Measurements from ENCODE around the gene C1QTNF3. TPM values are rescaled to one million over a fixed set of nuclear protein-coding genes. Genes with fewer than 3 reads are reported as not detected.

Gene C1QTNF3
- total and polyA plus RNA-seq, 2 experiments from 2014 or later: 1.7 to 2.0 TPM

DNA sequence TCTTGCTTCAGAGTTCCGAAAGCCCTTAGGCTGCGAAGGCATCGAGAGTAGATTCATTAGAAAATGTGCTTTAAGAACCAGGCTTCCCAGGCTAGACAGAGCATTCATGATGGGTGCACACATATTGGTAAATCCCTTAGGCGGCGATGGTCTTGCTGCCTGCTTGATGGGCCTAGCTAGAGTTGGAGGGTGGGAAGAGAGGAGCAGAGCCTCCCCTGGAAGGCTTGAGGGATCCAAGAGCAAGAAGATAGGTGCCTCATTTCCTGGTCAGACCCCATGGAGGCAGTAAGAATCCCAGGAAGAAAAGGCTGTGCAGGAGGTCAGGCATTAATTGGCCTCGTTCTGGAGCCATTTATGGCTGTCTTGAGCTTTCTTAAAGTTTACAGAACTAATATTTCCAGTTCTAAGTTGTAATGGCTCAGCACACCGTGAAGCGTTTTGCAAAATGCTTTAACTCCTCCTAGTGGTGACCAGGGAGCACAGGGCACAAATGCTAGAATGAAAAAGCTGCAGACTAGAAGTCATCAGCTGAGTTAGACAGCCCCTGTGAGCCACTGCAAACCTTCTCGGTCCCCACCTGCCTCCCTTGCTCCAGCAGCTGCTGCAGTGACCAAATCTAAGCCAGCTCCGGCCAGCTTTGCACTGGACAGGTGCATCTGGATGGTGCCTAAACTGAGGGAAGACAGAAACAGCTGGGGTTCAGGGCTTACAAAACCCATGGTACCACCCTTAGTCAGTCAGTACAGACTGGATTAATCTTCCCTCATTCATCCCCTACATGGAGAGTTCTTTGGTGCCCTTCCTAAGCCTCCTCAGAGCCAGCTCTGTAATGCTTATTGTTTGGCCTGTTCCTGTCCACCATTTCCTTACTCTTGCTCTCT lies 73.2 kb downstream of the C1QTNF3 start:
- peaks cover 7% of the 10 kb centered on the region for H3K4me1 Mint-ChIP-seq

DNA sequence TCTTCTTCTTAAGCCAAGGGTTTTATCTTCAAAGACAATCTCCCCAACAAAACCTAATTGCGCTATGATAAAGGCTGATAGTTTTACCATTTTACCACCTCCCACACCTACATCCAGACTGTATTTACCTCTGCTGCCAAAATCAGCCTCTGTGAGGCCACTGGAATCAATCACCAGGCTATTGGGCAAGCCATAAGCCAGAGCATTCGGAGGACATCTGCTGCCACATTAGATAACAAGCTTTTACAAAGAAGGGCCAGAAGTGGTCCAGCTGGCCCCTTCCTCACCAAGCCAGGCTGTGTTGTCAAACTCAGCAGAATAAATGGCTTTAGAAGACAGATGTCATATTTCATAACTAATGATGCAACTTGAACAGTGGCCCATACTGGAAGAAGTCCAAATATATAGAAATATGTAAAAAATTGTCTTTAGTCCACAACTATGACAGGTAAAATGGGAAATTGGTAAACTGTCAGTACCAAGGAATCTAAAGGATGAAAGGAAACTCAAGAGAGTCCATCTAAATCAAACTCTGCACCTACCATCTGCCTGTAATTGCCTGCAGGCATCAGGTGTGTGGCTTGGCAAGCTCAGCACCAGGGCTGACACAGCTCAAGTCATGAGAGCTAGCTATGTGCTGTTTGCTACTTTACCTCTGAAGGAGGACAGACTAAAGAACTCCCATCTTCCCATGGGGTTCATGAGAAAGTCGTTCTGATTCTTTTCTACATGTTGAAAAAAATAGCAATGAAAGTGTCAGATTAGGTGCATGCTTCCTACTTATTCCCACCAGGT lies 74.6 kb downstream of the C1QTNF3 start:
- no peak overlapping the region for H3K27ac ChIP-seq (ENCODE audit: low read depth)
- H2AFZ ChIP-seq: no peak overlapping the region
- no peak overlapping the region for H3K4me3 ChIP-seq
- DNase-seq (ENCODE audit: low spot score) (no peak), ATAC-seq (no peak)
- Mint-ChIP-seq H3K4me3 (no peak overlapping the region), H3K27ac (no peak overlapping the region), H3K27me3 (ENCODE audit: insufficient read depth, low read depth, poor library complexity) (no peaks in the 10 kb centered on the region), H3K36me3 (ENCODE audit: low read depth) (no peaks in the 10 kb centered on the region), H3K9me3 (no peaks in the 10 kb centered on the region), H3K4me1 (peaks cover 4% of the 10 kb centered on the region; the same call in 2 of the 3 replicates)
- H4K20me1 ChIP-seq (replicated peaks; ENCODE audit: insufficient read depth): no peaks in the 10 kb centered on the region
- H3K4me2 ChIP-seq: no peak overlapping the region
- H3K4me1 ChIP-seq (ENCODE audit: insufficient read depth): 0 out of 2 replicates have a peak, but pooled peaks cover under 1% of the 10 kb centered on the region
- H3K79me2 ChIP-seq (replicated peaks; ENCODE audit: insufficient read depth): no peaks in the 10 kb centered on the region
- no peaks in the 10 kb centered on the region; the same call in 1 of the 2 replicates for H3F3A ChIP-seq (replicated peaks; ENCODE audit: low read depth)
- no peaks in the 10 kb centered on the region for H3K36me3 ChIP-seq (ENCODE audit: insufficient read depth)
- 0 out of 2 replicates have a peak, but pooled peaks cover 4% of the 10 kb centered on the region for H3K9me2 ChIP-seq (ENCODE audit: insufficient read depth)
- no peaks in the 10 kb centered on the region for H3K27me3 ChIP-seq (ENCODE audit: insufficient read depth)
- TF ChIP-seq JUNB (IDR thresholded peaks at IDR 0.05; ENCODE audit: unreplicated experiment) (no peak), EZH2phosphoT487 (IDR thresholded peaks at IDR 0.05; ENCODE audit: unreplicated experiment) (no peak), CREB1 (CRISPR knock-in tag; IDR thresholded peaks at IDR 0.05; ENCODE audit: low read depth) (no peak), NANOG (IDR thresholded peaks at IDR 0.05; ENCODE audit: borderline replicate concordance) (no peak), EZH2 (IDR thresholded peaks at IDR 0.05; ENCODE audit: low read depth, unreplicated experiment) (no peak)
- TF ChIP-seq, protein P1, sequence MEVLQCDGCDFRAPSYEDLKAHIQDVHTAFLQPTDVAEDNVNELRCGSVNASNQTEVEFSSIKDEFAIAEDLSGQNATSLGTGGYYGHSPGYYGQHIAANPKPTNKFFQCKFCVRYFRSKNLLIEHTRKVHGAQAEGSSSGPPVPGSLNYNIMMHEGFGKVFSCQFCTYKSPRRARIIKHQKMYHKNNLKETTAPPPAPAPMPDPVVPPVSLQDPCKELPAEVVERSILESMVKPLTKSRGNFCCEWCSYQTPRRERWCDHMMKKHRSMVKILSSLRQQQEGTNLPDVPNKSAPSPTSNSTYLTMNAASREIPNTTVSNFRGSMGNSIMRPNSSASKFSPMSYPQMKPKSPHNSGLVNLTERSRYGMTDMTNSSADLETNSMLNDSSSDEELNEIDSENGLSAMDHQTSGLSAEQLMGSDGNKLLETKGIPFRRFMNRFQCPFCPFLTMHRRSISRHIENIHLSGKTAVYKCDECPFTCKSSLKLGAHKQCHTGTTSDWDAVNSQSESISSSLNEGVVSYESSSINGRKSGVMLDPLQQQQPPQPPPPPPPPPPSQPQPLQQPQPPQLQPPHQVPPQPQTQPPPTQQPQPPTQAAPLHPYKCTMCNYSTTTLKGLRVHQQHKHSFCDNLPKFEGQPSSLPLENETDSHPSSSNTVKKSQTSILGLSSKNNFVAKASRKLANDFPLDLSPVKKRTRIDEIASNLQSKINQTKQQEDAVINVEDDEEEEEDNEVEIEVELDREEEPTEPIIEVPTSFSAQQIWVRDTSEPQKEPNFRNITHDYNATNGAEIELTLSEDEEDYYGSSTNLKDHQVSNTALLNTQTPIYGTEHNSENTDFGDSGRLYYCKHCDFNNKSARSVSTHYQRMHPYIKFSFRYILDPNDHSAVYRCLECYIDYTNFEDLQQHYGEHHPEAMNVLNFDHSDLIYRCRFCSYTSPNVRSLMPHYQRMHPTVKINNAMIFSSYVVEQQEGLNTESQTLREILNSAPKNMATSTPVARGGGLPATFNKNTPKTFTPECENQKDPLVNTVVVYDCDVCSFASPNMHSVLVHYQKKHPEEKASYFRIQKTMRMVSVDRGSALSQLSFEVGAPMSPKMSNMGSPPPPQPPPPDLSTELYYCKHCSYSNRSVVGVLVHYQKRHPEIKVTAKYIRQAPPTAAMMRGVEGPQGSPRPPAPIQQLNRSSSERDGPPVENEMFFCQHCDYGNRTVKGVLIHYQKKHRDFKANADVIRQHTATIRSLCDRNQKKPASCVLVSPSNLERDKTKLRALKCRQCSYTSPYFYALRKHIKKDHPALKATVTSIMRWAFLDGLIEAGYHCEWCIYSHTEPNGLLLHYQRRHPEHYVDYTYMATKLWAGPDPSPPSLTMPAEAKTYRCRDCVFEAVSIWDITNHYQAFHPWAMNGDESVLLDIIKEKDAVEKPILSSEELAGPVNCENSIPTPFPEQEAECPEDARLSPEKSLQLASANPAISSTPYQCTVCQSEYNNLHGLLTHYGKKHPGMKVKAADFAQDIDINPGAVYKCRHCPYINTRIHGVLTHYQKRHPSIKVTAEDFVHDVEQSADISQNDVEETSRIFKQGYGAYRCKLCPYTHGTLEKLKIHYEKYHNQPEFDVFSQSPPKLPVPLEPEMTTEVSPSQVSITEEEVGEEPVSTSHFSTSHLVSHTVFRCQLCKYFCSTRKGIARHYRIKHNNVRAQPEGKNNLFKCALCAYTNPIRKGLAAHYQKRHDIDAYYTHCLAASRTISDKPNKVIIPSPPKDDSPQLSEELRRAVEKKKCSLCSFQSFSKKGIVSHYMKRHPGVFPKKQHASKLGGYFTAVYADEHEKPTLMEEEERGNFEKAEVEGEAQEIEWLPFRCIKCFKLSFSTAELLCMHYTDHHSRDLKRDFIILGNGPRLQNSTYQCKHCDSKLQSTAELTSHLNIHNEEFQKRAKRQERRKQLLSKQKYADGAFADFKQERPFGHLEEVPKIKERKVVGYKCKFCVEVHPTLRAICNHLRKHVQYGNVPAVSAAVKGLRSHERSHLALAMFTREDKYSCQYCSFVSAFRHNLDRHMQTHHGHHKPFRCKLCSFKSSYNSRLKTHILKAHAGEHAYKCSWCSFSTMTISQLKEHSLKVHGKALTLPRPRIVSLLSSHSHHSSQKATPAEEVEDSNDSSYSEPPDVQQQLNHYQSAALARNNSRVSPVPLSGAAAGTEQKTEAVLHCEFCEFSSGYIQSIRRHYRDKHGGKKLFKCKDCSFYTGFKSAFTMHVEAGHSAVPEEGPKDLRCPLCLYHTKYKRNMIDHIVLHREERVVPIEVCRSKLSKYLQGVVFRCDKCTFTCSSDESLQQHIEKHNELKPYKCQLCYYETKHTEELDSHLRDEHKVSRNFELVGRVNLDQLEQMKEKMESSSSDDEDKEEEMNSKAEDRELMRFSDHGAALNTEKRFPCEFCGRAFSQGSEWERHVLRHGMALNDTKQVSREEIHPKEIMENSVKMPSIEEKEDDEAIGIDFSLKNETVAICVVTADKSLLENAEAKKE (CRISPR knock-in tag; IDR thresholded peaks at IDR 0.05): no peak
- TF ChIP-seq, protein P2, sequence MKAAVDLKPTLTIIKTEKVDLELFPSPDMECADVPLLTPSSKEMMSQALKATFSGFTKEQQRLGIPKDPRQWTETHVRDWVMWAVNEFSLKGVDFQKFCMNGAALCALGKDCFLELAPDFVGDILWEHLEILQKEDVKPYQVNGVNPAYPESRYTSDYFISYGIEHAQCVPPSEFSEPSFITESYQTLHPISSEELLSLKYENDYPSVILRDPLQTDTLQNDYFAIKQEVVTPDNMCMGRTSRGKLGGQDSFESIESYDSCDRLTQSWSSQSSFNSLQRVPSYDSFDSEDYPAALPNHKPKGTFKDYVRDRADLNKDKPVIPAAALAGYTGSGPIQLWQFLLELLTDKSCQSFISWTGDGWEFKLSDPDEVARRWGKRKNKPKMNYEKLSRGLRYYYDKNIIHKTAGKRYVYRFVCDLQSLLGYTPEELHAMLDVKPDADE (IDR thresholded peaks at IDR 0.05): no peak

More for the DNA sequence above, 73.2 kb downstream of the C1QTNF3 start:
- H3K27me3 Mint-ChIP-seq (ENCODE audit: insufficient read depth, low read depth, poor library complexity): no peaks in the 10 kb centered on the region
- H3K27ac Mint-ChIP-seq: no peak overlapping the region
- no peaks in the 10 kb centered on the region for H3K27me3 ChIP-seq (ENCODE audit: insufficient read depth)
- no peaks in the 10 kb centered on the region for H3K79me2 ChIP-seq (replicated peaks; ENCODE audit: insufficient read depth)
- no peak overlapping the region for H3K4me3 ChIP-seq
- no peaks in the 10 kb centered on the region; the same call in 1 of the 2 replicates for H3F3A ChIP-seq (replicated peaks; ENCODE audit: low read depth)
- no peak overlapping the region for H3K4me3 Mint-ChIP-seq
- H3K36me3 ChIP-seq (ENCODE audit: insufficient read depth): no peaks in the 10 kb centered on the region
- H3K9me2 ChIP-seq (ENCODE audit: insufficient read depth): 0 out of 2 replicates have a peak, but pooled peaks cover 4% of the 10 kb centered on the region
- H3K9me3 Mint-ChIP-seq: no peaks in the 10 kb centered on the region
- H3K27ac ChIP-seq (ENCODE audit: low read depth): no peak overlapping the region
- DNase-seq (ENCODE audit: low spot score) (peak; percentile 75), ATAC-seq (peak; percentile 98)
- no peaks in the 10 kb centered on the region for H3K36me3 Mint-ChIP-seq (ENCODE audit: low read depth)
- H3K4me2 ChIP-seq: no peak overlapping the region
- peaks cover 7% of the 10 kb centered on the region; the same call in 1 of the 2 replicates for H3K4me1 ChIP-seq (ENCODE audit: insufficient read depth)
- H4K20me1 ChIP-seq (replicated peaks; ENCODE audit: insufficient read depth): no peaks in the 10 kb centered on the region
- TF ChIP-seq, protein P3, sequence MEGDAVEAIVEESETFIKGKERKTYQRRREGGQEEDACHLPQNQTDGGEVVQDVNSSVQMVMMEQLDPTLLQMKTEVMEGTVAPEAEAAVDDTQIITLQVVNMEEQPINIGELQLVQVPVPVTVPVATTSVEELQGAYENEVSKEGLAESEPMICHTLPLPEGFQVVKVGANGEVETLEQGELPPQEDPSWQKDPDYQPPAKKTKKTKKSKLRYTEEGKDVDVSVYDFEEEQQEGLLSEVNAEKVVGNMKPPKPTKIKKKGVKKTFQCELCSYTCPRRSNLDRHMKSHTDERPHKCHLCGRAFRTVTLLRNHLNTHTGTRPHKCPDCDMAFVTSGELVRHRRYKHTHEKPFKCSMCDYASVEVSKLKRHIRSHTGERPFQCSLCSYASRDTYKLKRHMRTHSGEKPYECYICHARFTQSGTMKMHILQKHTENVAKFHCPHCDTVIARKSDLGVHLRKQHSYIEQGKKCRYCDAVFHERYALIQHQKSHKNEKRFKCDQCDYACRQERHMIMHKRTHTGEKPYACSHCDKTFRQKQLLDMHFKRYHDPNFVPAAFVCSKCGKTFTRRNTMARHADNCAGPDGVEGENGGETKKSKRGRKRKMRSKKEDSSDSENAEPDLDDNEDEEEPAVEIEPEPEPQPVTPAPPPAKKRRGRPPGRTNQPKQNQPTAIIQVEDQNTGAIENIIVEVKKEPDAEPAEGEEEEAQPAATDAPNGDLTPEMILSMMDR (conservative IDR thresholded peaks at IDR 0.05; ENCODE audit: low read depth in 2 of 2): peak; percentile 83 to 86
- TF ChIP-seq STAT1 (IDR thresholded peaks at IDR 0.05; ENCODE audit: unreplicated experiment): no peak
- peak overlapping the region; percentile 80 for H2AFZ ChIP-seq

Data from GM23338 (cell line).